Breast epithelium (tissue), 4 donors: ENCODE results near the gene TNP1. TPM values are rescaled to one million over a fixed set of nuclear protein-coding genes. Genes with fewer than 3 reads are reported as not detected.

ENCODE experiments used
- DNase-seq, 2 donors: peaks; one replicate each; pipeline ENCODE4 v3.0.0-alpha.2; 2019; ENCODE audit warnings: low spot score in 2 of 2
- H3K27ac ChIP-seq, 2 donors: fragments of 200-600 bp; sonication (generic) in 1 of 2; one replicate each; pipeline ENCODE4 v1.5.1; 2016 to 2019; ENCODE audit warnings: mild to moderate bottlenecking in 1 of 2
- H3K27me3 ChIP-seq, 2 donors: fragments of 200-600 bp; sonication (generic) in 1 of 2; one replicate each; pipeline versions ENCODE4 v1.5.1 to v1.6.0; 2017 to 2019; ENCODE audit warnings: control low read depth in 1 of 2, mild to moderate bottlenecking in 1 of 2
- H3K36me3 ChIP-seq: fragments of 200-600 bp; one replicate; pipeline ENCODE4 v1.5.1; 2019
- H3K4me1 ChIP-seq, 2 donors: fragments of 200-600 bp; sonication (generic); one replicate each; pipeline ENCODE4 v1.5.1; 2016 to 2019; ENCODE audit warnings: control low read depth in 1 of 2
- H3K4me3 ChIP-seq, 3 donors: fragments of 200-600 bp; sonication (generic); 1 replicate in 2 of 3; 2 replicates in 1 of 3; pipeline ENCODE4 v1.5.1; 2016 to 2019; ENCODE audit warnings: mild to moderate bottlenecking in 3 of 3, moderate library complexity in 2 of 3
- H3K9me3 ChIP-seq, 2 donors: fragments of 200-600 bp; sonication (generic) in 1 of 2; one replicate each; pipeline ENCODE4 v1.5.1; 2016 to 2019; ENCODE audit warnings: control low read depth in 1 of 2
- POLR2A ChIP-seq: fragments of 450-650 bp; IDR thresholded peaks from one replicate; pipeline ENCODE4 v1.6.1; 2016; ENCODE audit warnings: antibody characterized with exemption, mild to moderate bottlenecking, moderate library complexity
- POLR2AphosphoS5 ChIP-seq, 3 donors: sonication (generic); formaldehyde crosslinking; IDR thresholded peaks; one replicate each; pipeline ENCODE4 v1.6.1; 2017; ENCODE audit warnings: antibody characterized with exemption in 3 of 3
- intact Hi-C: fragments of 100-400 bp; cut with DNase I; formaldehyde crosslinking; loops from one replicate; pipeline ENCODE4 v1.15.1; 2023; ENCODE audit warnings: low total_unique reads
- total RNA-seq, 3 donors: library from RNA; depleted of rRNA; stranded (reverse); fragments of >200 nt; gene quantifications; one replicate each; pipeline ENCODE4 v1.1.0, GENCODE V29; 2016
- TF ChIP-seq, protein P1 (sequence below), 3 donors: fragments of 450-650 bp; IDR thresholded peaks; one replicate each; pipeline ENCODE4 v1.5.1; 2016 to 2017; ENCODE audit warnings: antibody characterized with exemption in 3 of 3, mild to moderate bottlenecking in 3 of 3, moderate library complexity in 3 of 3

Gene TNP1
- total RNA-seq, 3 donors from 2014 or later = not detected

DNA sequence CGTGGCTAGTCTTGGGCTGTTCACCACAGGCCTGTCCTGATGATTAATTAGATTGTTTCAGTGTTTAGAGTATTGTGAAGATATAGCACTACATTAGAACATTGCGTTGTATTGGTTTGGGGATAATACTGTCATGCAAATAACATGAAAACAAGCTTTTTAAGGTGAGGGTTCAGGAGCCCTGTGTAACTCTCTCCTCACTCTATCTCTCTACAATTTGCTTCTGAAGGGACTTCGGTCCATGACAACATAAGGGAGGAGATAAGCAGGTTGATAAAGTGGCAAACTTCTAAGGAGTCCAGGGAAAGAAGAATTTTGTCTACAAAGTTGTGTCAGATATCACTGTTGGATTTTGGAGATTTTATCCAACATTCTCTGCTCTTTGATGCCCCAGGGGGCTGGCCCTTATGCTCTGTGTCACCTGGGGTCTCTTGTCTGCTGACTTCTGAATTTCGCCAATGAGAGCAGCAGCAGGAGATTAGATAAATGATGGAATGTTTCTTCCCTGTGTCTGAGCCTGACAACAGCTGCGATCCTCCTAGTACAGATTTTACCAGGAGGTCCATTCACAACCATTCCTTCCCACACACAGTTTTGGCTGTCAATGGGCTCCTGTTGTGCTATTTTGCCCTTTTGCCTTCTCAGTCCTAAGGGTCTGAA is 3.3 kb downstream of the TNP1 start:
- Histone ChIP-seq H3K9me3 (no peaks in the 10 kb centered on the region), H3K4me1 (no peaks in the 10 kb centered on the region), H3K4me3 (no peak overlapping the region), H3K27ac (peak overlapping the region in 1 of 2 donors; percentile 19), H3K27me3 (no peaks in the 10 kb centered on the region), H3K36me3 (no peaks in the 10 kb centered on the region)
- TF ChIP-seq POLR2AphosphoS5 (IDR thresholded peaks at IDR 0.05) (no peak), POLR2A (no peak)
- TF ChIP-seq, protein P1, sequence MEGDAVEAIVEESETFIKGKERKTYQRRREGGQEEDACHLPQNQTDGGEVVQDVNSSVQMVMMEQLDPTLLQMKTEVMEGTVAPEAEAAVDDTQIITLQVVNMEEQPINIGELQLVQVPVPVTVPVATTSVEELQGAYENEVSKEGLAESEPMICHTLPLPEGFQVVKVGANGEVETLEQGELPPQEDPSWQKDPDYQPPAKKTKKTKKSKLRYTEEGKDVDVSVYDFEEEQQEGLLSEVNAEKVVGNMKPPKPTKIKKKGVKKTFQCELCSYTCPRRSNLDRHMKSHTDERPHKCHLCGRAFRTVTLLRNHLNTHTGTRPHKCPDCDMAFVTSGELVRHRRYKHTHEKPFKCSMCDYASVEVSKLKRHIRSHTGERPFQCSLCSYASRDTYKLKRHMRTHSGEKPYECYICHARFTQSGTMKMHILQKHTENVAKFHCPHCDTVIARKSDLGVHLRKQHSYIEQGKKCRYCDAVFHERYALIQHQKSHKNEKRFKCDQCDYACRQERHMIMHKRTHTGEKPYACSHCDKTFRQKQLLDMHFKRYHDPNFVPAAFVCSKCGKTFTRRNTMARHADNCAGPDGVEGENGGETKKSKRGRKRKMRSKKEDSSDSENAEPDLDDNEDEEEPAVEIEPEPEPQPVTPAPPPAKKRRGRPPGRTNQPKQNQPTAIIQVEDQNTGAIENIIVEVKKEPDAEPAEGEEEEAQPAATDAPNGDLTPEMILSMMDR (IDR thresholded peaks at IDR 0.05) = no peak
- no peak for DNase-seq
- intact Hi-C loops = no loop called here

DNA sequence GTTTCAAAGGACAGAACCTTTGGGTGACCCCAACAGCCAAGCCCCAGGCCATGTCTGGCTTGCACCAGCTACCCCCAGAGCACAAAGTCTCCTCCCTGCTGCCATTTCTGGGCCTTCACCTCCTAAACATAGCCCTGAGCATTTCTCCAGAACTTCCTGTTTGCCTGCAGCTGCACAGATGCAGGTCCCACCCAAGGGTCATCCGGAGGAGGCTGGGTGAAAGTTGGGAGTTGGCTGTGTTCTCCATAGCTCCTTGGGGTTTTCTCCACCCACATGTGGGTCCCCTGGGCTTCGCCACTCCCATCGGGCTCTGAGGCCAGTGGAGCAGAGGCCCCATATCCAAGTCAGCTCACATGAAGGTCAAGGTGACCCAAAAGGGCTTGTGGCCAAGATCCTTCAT is 4.3 kb downstream of the TNP1 start:
- intact Hi-C loops = no loop called here
- H3K36me3 ChIP-seq = no peaks in the 10 kb centered on the region

DNA sequence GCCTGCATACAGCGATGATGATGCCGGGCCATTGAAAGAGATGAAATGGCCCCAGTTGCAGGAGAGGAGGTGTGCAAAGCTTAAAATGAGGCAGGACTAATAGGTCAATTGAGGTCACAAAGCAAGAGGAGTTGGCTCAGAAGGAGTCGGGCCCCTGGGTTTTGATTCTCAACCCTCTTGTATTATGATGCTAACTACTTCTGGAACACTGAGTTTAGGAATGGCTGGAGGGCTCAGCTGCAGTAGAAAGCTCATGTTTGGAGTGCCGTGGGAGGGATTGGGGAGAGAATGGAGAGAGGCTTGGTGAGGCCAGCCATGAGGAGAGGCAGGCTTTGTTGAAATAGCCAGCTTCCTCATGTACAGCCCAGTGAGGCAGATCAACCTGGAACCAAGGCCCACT is 4.8 kb downstream of the TNP1 start:
- Histone ChIP-seq H3K36me3 (no peaks in the 10 kb centered on the region), H3K27me3 (no peaks in the 10 kb centered on the region), H3K27ac (no peak overlapping the region), H3K9me3 (no peaks in the 10 kb centered on the region), H3K4me1 (peaks cover 0 to 6% of the 10 kb centered on the region in 2 donors), H3K4me3 (no peak overlapping the region)
- TF ChIP-seq, protein P1 (IDR thresholded peaks at IDR 0.05) = no peak
- TF ChIP-seq POLR2A (no peak), POLR2AphosphoS5 (IDR thresholded peaks at IDR 0.05) (no peak)
- DNase-seq = no peak
- intact Hi-C loops = no loop called here

More for the DNA sequence above, 4.3 kb downstream of the TNP1 start:
- Histone ChIP-seq H3K4me3 (no peak overlapping the region), H3K27me3 (no peaks in the 10 kb centered on the region), H3K27ac (no peak overlapping the region), H3K4me1 (peaks cover 0 to under 1% of the 10 kb centered on the region in 2 donors), H3K9me3 (no peaks in the 10 kb centered on the region)
- TF ChIP-seq, protein P1 (IDR thresholded peaks at IDR 0.05) = no peak
- no peak for TF ChIP-seq POLR2AphosphoS5 (IDR thresholded peaks at IDR 0.05)
- TF ChIP-seq POLR2A = no peak
- DNase-seq = no peak

DNA sequence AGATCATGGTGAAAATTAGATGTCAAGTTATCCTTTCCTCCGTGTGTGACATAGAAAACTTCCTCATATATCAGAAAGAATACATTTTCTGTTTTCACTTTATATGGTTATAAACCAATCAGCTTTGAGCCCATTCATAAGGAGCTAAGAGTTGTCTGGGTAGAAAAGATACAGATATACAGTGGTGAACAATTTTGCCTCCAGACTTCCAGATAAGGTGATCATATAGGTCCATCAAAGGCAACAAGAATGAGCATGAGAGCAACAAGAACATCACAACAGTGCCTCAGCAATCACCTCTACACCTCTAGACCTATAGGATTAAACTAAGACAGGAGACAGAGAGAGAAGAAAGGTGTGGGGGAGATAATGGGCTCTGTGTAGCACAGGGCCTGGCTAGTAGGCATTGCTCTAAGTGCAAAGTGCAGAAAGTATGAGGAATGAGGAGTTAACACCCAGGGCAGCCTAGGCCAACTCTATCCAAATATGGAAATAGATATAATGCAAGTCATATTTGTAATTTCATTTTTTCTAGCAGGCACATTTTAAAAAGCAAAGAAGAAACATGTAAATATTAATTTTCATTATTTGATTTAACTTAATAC is 8.3 kb downstream of the TNP1 start:
- Histone ChIP-seq H3K9me3 (no peaks in the 10 kb centered on the region), H3K4me3 (no peak overlapping the region), H3K36me3 (no peaks in the 10 kb centered on the region), H3K4me1 (peaks cover 0 to 6% of the 10 kb centered on the region in 2 donors), H3K27ac (no peak overlapping the region), H3K27me3 (no peaks in the 10 kb centered on the region)
- TF ChIP-seq POLR2AphosphoS5 (IDR thresholded peaks at IDR 0.05) = no peak
- TF ChIP-seq, protein P1 (IDR thresholded peaks at IDR 0.05) = no peak
- no peak for TF ChIP-seq POLR2A
- intact Hi-C loops = no loop called here
- no peak for DNase-seq

DNA sequence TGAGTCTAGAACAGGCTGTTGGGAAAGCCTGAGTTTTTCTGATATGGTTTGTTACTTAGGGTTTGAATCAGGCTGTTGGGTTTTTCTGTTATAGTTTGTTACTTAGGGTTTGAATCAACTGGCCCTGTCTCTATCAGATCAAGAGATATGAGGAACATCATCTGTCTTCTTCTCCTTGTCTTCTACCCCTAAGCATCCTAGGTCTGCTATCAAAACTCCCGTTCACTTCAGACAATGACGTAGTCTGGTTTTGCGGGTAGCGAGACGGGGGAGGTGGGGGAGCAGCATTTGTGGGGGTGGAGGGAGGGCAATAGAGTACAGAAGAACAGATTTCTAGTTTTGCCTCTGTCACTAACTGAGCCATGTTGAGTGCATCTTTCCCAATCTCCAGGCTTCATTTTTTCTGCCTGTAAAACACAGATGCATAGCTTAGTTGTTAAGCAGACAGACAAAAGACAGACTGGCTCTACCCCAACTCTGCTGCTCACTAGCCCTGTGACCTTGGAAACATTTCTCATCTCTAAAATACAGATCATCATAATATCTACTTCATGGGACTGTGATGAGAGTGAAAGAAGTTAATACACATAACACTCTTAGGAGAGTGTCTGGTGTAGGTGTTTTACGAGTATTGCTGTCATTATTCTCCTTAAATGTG is 9.1 kb downstream of the TNP1 start:
- Histone ChIP-seq H3K27ac (no peak overlapping the region), H3K9me3 (no peaks in the 10 kb centered on the region), H3K27me3 (no peaks in the 10 kb centered on the region), H3K4me1 (peaks cover 0 to 6% of the 10 kb centered on the region in 2 donors), H3K36me3 (no peaks in the 10 kb centered on the region), H3K4me3 (no peak overlapping the region)
- DNase-seq = no peak
- TF ChIP-seq, protein P1 (IDR thresholded peaks at IDR 0.05) = no peak
- TF ChIP-seq POLR2A (no peak), POLR2AphosphoS5 (IDR thresholded peaks at IDR 0.05) (no peak)
- intact Hi-C loops = no loop called here
